ENCODE measurements around the gene RHBDL1. TPM values are rescaled to one million over a fixed set of nuclear protein-coding genes. Genes with fewer than 3 reads are reported as not detected.

The RHBDL1 gene
- total and polyA plus RNA-seq, 2 of the 8 experiments (the other 6 are each of a cell fraction or from before 2014, with no cell fraction given) = 4.0 to 8.1 TPM

- Histone ChIP-seq H2BK15ac (ENCODE audit: low read length) (no peak within 1 kb of the TSS), H3K56ac (replicated peaks; ENCODE audit: insufficient read length, low read depth, low read length) (peak within 1 kb of the TSS; percentile 59), H3K4me3 (ENCODE audit: extremely low read depth in 1 of 4, insufficient read depth in 2 of 4, low read depth in 3 of 4, low read length in 4 of 4) (peak within 1 kb of the TSS; percentile 72 to 89 (median 80)), H3K4me2 (ENCODE audit: insufficient read depth in 1 of 2, low read depth in 2 of 2, low read length in 2 of 2) (peak within 1 kb of the TSS; percentile 74 to 92), H3K9ac (replicated peaks in 1 of 4; ENCODE audit: extremely low read depth in 1 of 4, low read depth in 3 of 4, low read length in 3 of 4) (peak within 1 kb of the TSS; percentile 13 to 72 (median 64); a peak in 6 of 7 replicates), H3K4ac (replicated peaks; ENCODE audit: insufficient read length, low read depth, low read length) (no peak within 1 kb of the TSS), H2BK12ac (ENCODE audit: low read depth, low read length) (peak within 1 kb of the TSS; percentile 84; the same call in 1 of the 2 replicates), H2BK120ac (replicated peaks; ENCODE audit: low read depth, low read length) (no peak within 1 kb of the TSS), H4K8ac (ENCODE audit: extremely low read depth, insufficient read depth, low read length) (peak within 1 kb of the TSS; percentile 82), H4K91ac (replicated peaks; ENCODE audit: insufficient read length, low read length) (peak within 1 kb of the TSS; percentile 74), H4K5ac (ENCODE audit: insufficient read length, low read depth, low read length) (peak within 1 kb of the TSS; percentile 62), H3K27ac (ENCODE audit: low read depth, low read length) (peak within 1 kb of the TSS; percentile 72), H2BK20ac (ENCODE audit: low read length) (no peak within 1 kb of the TSS), H3K9me3 (ENCODE audit: insufficient read depth in 2 of 2, low read depth in 1 of 2, low read length in 1 of 2) (no peaks in the 10 kb centered on the region), H4K20me1 (replicated peaks in 1 of 2; ENCODE audit: control insufficient read depth in 1 of 2, insufficient read depth in 2 of 2, low read length in 2 of 2) (peaks cover 4 to 26% of the 10 kb centered on the region in 2 experiments), H3K14ac (ENCODE audit: insufficient read length) (no peak within 1 kb of the TSS), H3K4me1 (replicated peaks in 1 of 4; ENCODE audit: control insufficient read depth in 3 of 4, insufficient read depth in 4 of 4, low read length in 3 of 4) (peaks cover 0 to 34% (median 28%) of the 10 kb centered on the region in 4 experiments; a peak in 6 of 7 replicates), H3K18ac (ENCODE audit: extremely low read depth, low read length) (peak within 1 kb of the TSS; percentile 32), H2AFZ (ENCODE audit: low read length) (no peak within 1 kb of the TSS), H3K23ac (ENCODE audit: insufficient read length) (no peak within 1 kb of the TSS), H3K79me2 (ENCODE audit: control insufficient read depth in 1 of 2, insufficient read depth in 2 of 2, low read length in 2 of 2) (peaks cover 0 to 12% of the 10 kb centered on the region in 2 experiments; a peak in 1 of 4 replicates), H3K36me3 (ENCODE audit: control insufficient read depth in 2 of 4, insufficient read depth in 4 of 4, low read length in 3 of 4) (peaks cover 4 to 16% (median 13%) of the 10 kb centered on the region in 4 experiments; a peak in 7 of 8 replicates), H3K23me2 (ENCODE audit: low read depth, low read length) (peaks cover 17% of the 10 kb centered on the region), H3K79me1 (ENCODE audit: low read depth, low read length) (peaks cover 6% of the 10 kb centered on the region; the same call in 1 of the 2 replicates), H3K27me3 (replicated peaks in 1 of 4; ENCODE audit: control insufficient read depth in 3 of 4, extremely low read depth in 1 of 4, insufficient read depth in 3 of 4, low read length in 3 of 4) (peaks cover 0 to 2% (median 0%) of the 10 kb centered on the region in 4 experiments; a peak in 2 of 7 replicates), H2BK5ac (ENCODE audit: low read depth, low read length) (peak within 1 kb of the TSS; percentile 49; the same call in 1 of the 2 replicates), H2AK5ac (ENCODE audit: low read depth, low read length) (no peak within 1 kb of the TSS)
- POLR2A ChIA-PET (ENCODE audit: partially characterized antibody) = interaction anchor here (0.6 to 13.3 kb wide), 17 partner anchors 10 to 297 kb away, joined by 3 to 214 read pairs (median 5); partner anchors contain the start of genes ANTKMT, CCDC78, HAGHL and PGAP6
- DNase-seq (ENCODE audit: low read depth in 1 of 2, low spot score in 2 of 2) (peak; percentile 64 to 95), FAIRE-seq (no peak)
- WGBS, 2 experiments (ENCODE audit: extremely low coverage in 1 of 2, insufficient coverage in 1 of 2, insufficient read length in 1 of 2, insufficient replicate concordance in 2 of 2, low coverage in 1 of 2, low lambda C conversion rate in 2 of 2, missing lambda C conversion rate in 1 of 2) = 4% methylated on average over 25 of the region's 91 CpGs; no CpG with 5 or more reads in 1 of the 2 experiments
- CTCF ChIA-PET (ENCODE audit: partially characterized antibody) = interaction anchor here (0.9 to 1.8 kb wide), 4 partner anchors 11 to 32 kb away, joined by 3 to 5 read pairs (median 4); partner anchors contain the start of genes WDR24 and WDR90
- TF ChIP-seq RBBP5 (IDR thresholded peaks at IDR 0.05; ENCODE audit: borderline replicate concordance, low read depth, low read length) (peak; percentile 87; the same call in 1 of the 2 replicates), TAF1 (IDR thresholded peaks at IDR 0.05; ENCODE audit: low read depth, low read length) (peak; percentile 33), SUZ12 (IDR thresholded peaks at IDR 0.05; ENCODE audit: low read length) (no peak; the same call in 1 of the 2 replicates), KDM4A (IDR thresholded peaks at IDR 0.05; ENCODE audit: low read depth, low read length, severe bottlenecking) (peak; percentile 51), KDM1A (IDR thresholded peaks at IDR 0.05; ENCODE audit: borderline replicate concordance, low read length) (0 out of 2 replicates have a peak, but pooled peaks have one; percentile 10), ASH2L (IDR thresholded peaks at IDR 0.05; ENCODE audit: low read length) (peak; percentile 40), TBP (IDR thresholded peaks at IDR 0.05; ENCODE audit: low read depth, low read length) (peak; percentile 51; the same call in 1 of the 2 replicates), PHF8 (conservative IDR thresholded peaks at IDR 0.05; ENCODE audit: low read depth, low read length) (peak; percentile 67), SIN3A (conservative IDR thresholded peaks at IDR 0.05 in 1 of 2, IDR thresholded peaks at IDR 0.05 in 1 of 2; ENCODE audit: low read depth in 1 of 2, low read length in 2 of 2) (peak in 1 of 2 experiments; percentile 36; a peak in 1 of 4 replicates), POLR2AphosphoS5 (IDR thresholded peaks at IDR 0.05; ENCODE audit: low read depth, low read length) (0 out of 2 replicates have a peak, but pooled peaks have one; percentile 15)
Observed at GRCh38 chr16:679814-680624, 4.5 kb downstream of the RHBDL1 start, which contains the start of gene STUB1. TSS of gene STUB1 (plus strand) at chr16:680410. CDS start at chr16:680526, 116 bp downstream.
